Measurements from ENCODE around the gene WSCD1.

Gene WSCD1

DNA sequence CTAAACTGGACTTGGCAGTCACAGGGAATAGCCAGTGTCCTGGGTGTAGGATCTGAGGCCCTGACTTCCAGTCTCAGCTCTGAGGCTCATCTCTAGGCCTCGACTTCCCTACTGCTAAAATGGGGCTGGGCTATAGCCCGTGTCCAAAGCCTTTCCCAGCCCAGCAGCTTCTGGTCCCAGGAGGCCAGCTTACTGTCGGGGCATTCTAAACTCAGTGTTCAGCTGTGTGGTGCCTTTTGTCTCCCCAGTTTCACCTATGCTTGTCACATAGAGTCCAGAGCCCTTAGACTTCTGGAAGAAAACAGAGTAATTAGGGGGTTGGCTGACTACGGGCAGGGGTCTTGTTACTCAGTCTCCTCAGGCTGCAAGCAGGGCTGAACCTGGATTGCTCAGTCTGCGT, 94.8 kb downstream of the WSCD1 start:
- Histone ChIP-seq H3K36me3 (ENCODE audit: control insufficient read depth, insufficient read depth, low read length) (no peaks in the 10 kb centered on the region), H3K27me3 (ENCODE audit: control insufficient read depth, insufficient read depth, low read length) (no peaks in the 10 kb centered on the region), H3K4me3 (ENCODE audit: low read depth, low read length) (no peak overlapping the region), H3K9me3 (ENCODE audit: control insufficient read depth, low read length) (no peaks in the 10 kb centered on the region), H3K4me1 (no peaks in the 10 kb centered on the region), H3K27ac (no peak overlapping the region), H3K4me2 (ENCODE audit: low read length) (no peak overlapping the region), H3K9ac (no peak overlapping the region), H2AFZ (no peak overlapping the region), H3K79me2 (no peaks in the 10 kb centered on the region)
- TF ChIP-seq, protein P1, sequence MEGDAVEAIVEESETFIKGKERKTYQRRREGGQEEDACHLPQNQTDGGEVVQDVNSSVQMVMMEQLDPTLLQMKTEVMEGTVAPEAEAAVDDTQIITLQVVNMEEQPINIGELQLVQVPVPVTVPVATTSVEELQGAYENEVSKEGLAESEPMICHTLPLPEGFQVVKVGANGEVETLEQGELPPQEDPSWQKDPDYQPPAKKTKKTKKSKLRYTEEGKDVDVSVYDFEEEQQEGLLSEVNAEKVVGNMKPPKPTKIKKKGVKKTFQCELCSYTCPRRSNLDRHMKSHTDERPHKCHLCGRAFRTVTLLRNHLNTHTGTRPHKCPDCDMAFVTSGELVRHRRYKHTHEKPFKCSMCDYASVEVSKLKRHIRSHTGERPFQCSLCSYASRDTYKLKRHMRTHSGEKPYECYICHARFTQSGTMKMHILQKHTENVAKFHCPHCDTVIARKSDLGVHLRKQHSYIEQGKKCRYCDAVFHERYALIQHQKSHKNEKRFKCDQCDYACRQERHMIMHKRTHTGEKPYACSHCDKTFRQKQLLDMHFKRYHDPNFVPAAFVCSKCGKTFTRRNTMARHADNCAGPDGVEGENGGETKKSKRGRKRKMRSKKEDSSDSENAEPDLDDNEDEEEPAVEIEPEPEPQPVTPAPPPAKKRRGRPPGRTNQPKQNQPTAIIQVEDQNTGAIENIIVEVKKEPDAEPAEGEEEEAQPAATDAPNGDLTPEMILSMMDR (IDR thresholded peaks at IDR 0.05): no peak

DNA sequence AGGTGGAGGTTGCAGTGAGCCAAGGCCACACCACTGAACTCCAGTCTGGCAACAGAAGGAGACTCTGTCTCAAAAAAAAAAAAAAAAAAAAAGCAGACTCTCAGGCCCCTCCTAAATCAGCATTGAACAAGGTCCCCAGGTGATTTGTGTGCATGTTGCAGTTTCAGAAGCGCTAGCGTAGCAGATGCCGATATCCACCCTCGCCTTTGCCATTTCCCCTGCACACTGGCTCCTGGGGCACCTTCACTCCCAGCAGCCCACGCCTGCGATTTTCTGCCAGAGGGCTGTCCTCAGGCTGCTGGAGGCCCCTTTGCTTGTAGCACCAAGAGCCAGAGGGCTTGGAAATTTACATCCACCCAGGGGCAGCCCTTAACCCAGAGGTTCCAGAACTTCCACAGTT, 95.6 kb downstream of the WSCD1 start:
- H3K4me1 ChIP-seq: no peaks in the 10 kb centered on the region
- H3K4me3 ChIP-seq (ENCODE audit: low read depth, low read length): no peak overlapping the region
- no peak overlapping the region for H3K9ac ChIP-seq
- no peaks in the 10 kb centered on the region for H3K36me3 ChIP-seq (ENCODE audit: control insufficient read depth, insufficient read depth, low read length)
- TF ChIP-seq, protein P1 (IDR thresholded peaks at IDR 0.05): no peak
- no peak overlapping the region for H3K27ac ChIP-seq
- no peak overlapping the region for H2AFZ ChIP-seq
- no peaks in the 10 kb centered on the region for H3K27me3 ChIP-seq (ENCODE audit: control insufficient read depth, insufficient read depth, low read length)
- H3K79me2 ChIP-seq: no peaks in the 10 kb centered on the region
- no peaks in the 10 kb centered on the region for H3K9me3 ChIP-seq (ENCODE audit: control insufficient read depth, low read length)
- no peak overlapping the region for H3K4me2 ChIP-seq (ENCODE audit: low read length)

GRCh38 chr17:6166492-6167179, 96.5 kb downstream of the WSCD1 start:
- Histone ChIP-seq H3K9ac (no peak overlapping the region), H2AFZ (no peak overlapping the region), H3K79me2 (no peaks in the 10 kb centered on the region), H3K36me3 (ENCODE audit: control insufficient read depth, insufficient read depth, low read length) (no peaks in the 10 kb centered on the region), H3K9me3 (ENCODE audit: control insufficient read depth, low read length) (no peaks in the 10 kb centered on the region), H3K4me3 (ENCODE audit: low read depth, low read length) (no peak overlapping the region), H3K4me2 (ENCODE audit: low read length) (no peak overlapping the region), H3K4me1 (no peaks in the 10 kb centered on the region), H3K27me3 (ENCODE audit: control insufficient read depth, insufficient read depth, low read length) (no peaks in the 10 kb centered on the region), H3K27ac (no peak overlapping the region)
- TF ChIP-seq, protein P1 (IDR thresholded peaks at IDR 0.05): no peak

- Histone ChIP-seq H3K9ac (no peak overlapping the region), H3K4me3 (ENCODE audit: low read depth, low read length) (no peak overlapping the region), H3K36me3 (ENCODE audit: control insufficient read depth, insufficient read depth, low read length) (no peaks in the 10 kb centered on the region), H3K9me3 (ENCODE audit: control insufficient read depth, low read length) (no peaks in the 10 kb centered on the region), H3K27me3 (ENCODE audit: control insufficient read depth, insufficient read depth, low read length) (no peaks in the 10 kb centered on the region), H3K27ac (no peak overlapping the region), H3K4me1 (no peaks in the 10 kb centered on the region), H3K4me2 (ENCODE audit: low read length) (no peak overlapping the region), H3K79me2 (no peaks in the 10 kb centered on the region), H2AFZ (no peak overlapping the region)
- TF ChIP-seq, protein P1 (IDR thresholded peaks at IDR 0.05): no peak
These were observed 98.1 kb downstream of the WSCD1 start for GRCh38 chr17:6168296-6168695.

DNA sequence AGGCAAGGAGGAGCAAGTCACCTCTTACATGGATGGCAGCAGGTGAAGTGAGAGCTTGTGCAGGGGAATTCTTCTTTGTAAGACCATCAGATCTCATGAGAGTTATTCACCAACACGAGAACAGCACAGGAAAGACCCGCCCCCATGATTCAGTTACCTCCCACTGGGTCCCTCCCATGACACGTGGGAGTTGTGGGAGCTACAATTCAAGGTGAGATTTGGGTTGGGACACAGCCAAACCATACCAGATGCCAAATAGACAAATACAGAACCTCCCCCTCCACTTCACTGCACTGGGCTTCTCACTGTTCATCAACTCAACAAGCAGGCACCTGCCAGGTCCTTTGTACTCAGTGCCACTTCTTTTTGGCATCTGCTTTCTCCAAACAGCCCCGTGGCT, 100.2 kb downstream of the WSCD1 start:
- Histone ChIP-seq H3K4me3 (ENCODE audit: low read depth, low read length) (no peak overlapping the region), H3K9me3 (ENCODE audit: control insufficient read depth, low read length) (no peaks in the 10 kb centered on the region), H3K9ac (no peak overlapping the region), H3K27me3 (ENCODE audit: control insufficient read depth, insufficient read depth, low read length) (no peaks in the 10 kb centered on the region), H3K27ac (no peak overlapping the region), H3K79me2 (no peaks in the 10 kb centered on the region), H3K4me2 (ENCODE audit: low read length) (no peak overlapping the region), H3K36me3 (ENCODE audit: control insufficient read depth, insufficient read depth, low read length) (no peaks in the 10 kb centered on the region), H2AFZ (no peak overlapping the region), H3K4me1 (no peaks in the 10 kb centered on the region)
- TF ChIP-seq, protein P1 (IDR thresholded peaks at IDR 0.05): no peak
